SW 1271 (cell line): ENCODE data around the gene NT5DC3.
A peak's percentile ranks its signal among the peaks of the same experiment; 100 is the strongest.
"Not testable (repeated sequence)": the region's sequence is repeated elsewhere in the genome, so short reads cannot be mapped to it uniquely, and the experiment has no call there.

Source experiments
- DNase-seq, 2 experiments: peaks; one replicate each; lab custom pipeline; 2025; lab: John Stamatoyannopoulos, UW

Gene NT5DC3

GRCh38 chr12:103855896-103856657, 15.0 kb upstream of the NT5DC3 start:
- no peak for DNase-seq

- DNase-seq, result no peak
These were observed 14.1 kb upstream of the NT5DC3 start for GRCh38 chr12:103855036-103855712.

GRCh38 chr12:103854372-103854973, 13.4 kb upstream of the NT5DC3 start:
- no peak for DNase-seq

GRCh38 chr12:103852498-103852997, 11.5 kb upstream of the NT5DC3 start:
- DNase-seq, result peak in 1 of 2 experiments; percentile 12

- DNase-seq, result no peak
These were observed 10.1 kb upstream of the NT5DC3 start for GRCh38 chr12:103851127-103851526.

GRCh38 chr12:103850429-103850828, 9.4 kb upstream of the NT5DC3 start:
- no peak for DNase-seq

- no peak for DNase-seq
These were observed 8.0 kb upstream of the NT5DC3 start for GRCh38 chr12:103848917-103849491.

GRCh38 chr12:103848143-103848542, 7.1 kb upstream of the NT5DC3 start:
- no peak for DNase-seq

GRCh38 chr12:103846415-103846814, 5.4 kb upstream of the NT5DC3 start:
- no peak for DNase-seq

- DNase-seq, result no peak
These were observed 3.3 kb upstream of the NT5DC3 start for GRCh38 chr12:103844305-103844704.

GRCh38 chr12:103841690-103842584, 903 bp upstream of the NT5DC3 start:
- peak; percentile 61 to 81 for DNase-seq

- DNase-seq, result no peak
These were observed 565 bp downstream of the NT5DC3 start for GRCh38 chr12:103840462-103840875.

GRCh38 chr12:103839609-103840461, 1.2 kb downstream of the NT5DC3 start:
- no peak for DNase-seq

GRCh38 chr12:103839103-103839502, 1.9 kb downstream of the NT5DC3 start:
- no peak for DNase-seq

GRCh38 chr12:103838254-103838914, 2.6 kb downstream of the NT5DC3 start:
- no peak for DNase-seq

GRCh38 chr12:103836345-103836744, 4.7 kb downstream of the NT5DC3 start:
- no peak for DNase-seq

GRCh38 chr12:103835747-103836335, 5.2 kb downstream of the NT5DC3 start:
- not testable (repeated sequence) for DNase-seq

- no peak for DNase-seq
These were observed 6.1 kb downstream of the NT5DC3 start for GRCh38 chr12:103834942-103835341.

- DNase-seq, result no peak
These were observed 7.1 kb downstream of the NT5DC3 start for GRCh38 chr12:103833891-103834290.
